Measurements from ENCODE around the gene PBXIP1. TPM values are rescaled to one million over a fixed set of nuclear protein-coding genes. Genes with fewer than 3 reads are reported as not detected.

PBXIP1 gene
- polyA plus RNA-seq, 1 donor (not counting 4 experiments of a cell fraction or from before 2014, with no cell fraction given), result 15.6 TPM

- Histone ChIP-seq H3K4me3 (ENCODE audit: control insufficient read depth in 2 of 3, extremely low read depth in 1 of 3, insufficient read depth in 2 of 3, low read depth in 1 of 3, low read length in 3 of 3) (no peak overlapping the region), H3K4me2 (ENCODE audit: control insufficient read depth, extremely low read depth, insufficient read depth, low read depth, low read length) (no peak overlapping the region), H3K9me1 (ENCODE audit: control insufficient read depth, extremely low read depth, insufficient read depth, low read length) (no peaks in the 10 kb centered on the region), H3K27ac (ENCODE audit: control insufficient read depth, insufficient read depth, low read length) (no peak overlapping the region), H3K79me2 (ENCODE audit: control insufficient read depth, insufficient read depth, low read length) (no peaks in the 10 kb centered on the region), H2AFZ (ENCODE audit: control insufficient read depth, low read length) (no peak overlapping the region), H3K4me1 (ENCODE audit: control insufficient read depth, extremely low read depth, insufficient read depth, low read length) (no peaks in the 10 kb centered on the region), H3K36me3 (ENCODE audit: control insufficient read depth in 2 of 2, extremely low read depth in 1 of 2, insufficient read depth in 2 of 2, low read length in 2 of 2) (no peaks in the 10 kb centered on the region), H3K9ac (ENCODE audit: control insufficient read depth, extremely low read depth, insufficient read depth, low read length) (no peak overlapping the region), H3K9me3 (ENCODE audit: control insufficient read depth, low read depth, low read length) (no peaks in the 10 kb centered on the region), H3K27me3 (ENCODE audit: control insufficient read depth, extremely low read depth, insufficient read depth, low read length) (no peaks in the 10 kb centered on the region), H4K20me1 (ENCODE audit: control insufficient read depth, extremely low read depth, insufficient read depth, low read length) (no peaks in the 10 kb centered on the region)
- DNase-seq (ENCODE audit: low read depth, low spot score) (no peak), FAIRE-seq (no peak)
- no peak for TF ChIP-seq EZH2 (IDR thresholded peaks at IDR 0.05; ENCODE audit: low read length)
- TF ChIP-seq, protein P1, sequence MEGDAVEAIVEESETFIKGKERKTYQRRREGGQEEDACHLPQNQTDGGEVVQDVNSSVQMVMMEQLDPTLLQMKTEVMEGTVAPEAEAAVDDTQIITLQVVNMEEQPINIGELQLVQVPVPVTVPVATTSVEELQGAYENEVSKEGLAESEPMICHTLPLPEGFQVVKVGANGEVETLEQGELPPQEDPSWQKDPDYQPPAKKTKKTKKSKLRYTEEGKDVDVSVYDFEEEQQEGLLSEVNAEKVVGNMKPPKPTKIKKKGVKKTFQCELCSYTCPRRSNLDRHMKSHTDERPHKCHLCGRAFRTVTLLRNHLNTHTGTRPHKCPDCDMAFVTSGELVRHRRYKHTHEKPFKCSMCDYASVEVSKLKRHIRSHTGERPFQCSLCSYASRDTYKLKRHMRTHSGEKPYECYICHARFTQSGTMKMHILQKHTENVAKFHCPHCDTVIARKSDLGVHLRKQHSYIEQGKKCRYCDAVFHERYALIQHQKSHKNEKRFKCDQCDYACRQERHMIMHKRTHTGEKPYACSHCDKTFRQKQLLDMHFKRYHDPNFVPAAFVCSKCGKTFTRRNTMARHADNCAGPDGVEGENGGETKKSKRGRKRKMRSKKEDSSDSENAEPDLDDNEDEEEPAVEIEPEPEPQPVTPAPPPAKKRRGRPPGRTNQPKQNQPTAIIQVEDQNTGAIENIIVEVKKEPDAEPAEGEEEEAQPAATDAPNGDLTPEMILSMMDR (optimal IDR thresholded peaks at IDR 0.05 in 1 of 3, IDR thresholded peaks at IDR 0.05 in 1 of 3, conservative IDR thresholded peaks at IDR 0.05 in 1 of 3; ENCODE audit: extremely low read depth in 1 of 3, insufficient read depth in 2 of 3, low read length in 3 of 3), result no peak
- dilution Hi-C loops (cut with MboI; ENCODE audit: extremely low pct_ligation_motif_present, low sequenced_read_pairs), result no loop called here
These were observed 54.3 kb downstream of the PBXIP1 start for GRCh38 chr1:154901591-154901990.

DNA sequence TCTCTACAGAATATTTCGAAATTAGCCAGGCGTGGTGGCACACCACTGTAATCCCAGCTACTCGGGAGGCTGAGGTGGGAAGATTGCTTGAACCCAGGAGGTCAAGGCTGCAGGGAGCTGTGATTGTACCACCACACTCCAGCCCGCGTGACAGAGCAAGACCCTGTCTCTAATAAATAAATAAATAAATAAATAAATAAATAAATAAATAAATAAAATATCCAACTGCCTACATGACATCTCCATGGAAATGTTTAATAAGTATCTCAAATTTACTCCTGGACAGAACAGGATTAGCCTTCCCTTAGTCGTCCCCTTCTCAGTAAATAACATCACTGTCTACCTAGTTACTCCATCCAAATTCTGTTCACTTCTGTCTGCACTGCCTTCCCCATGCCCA is 56.9 kb downstream of the PBXIP1 start:
- H3K9me3 ChIP-seq (ENCODE audit: control insufficient read depth, low read depth, low read length), result no peaks in the 10 kb centered on the region
- H3K9me1 ChIP-seq (ENCODE audit: control insufficient read depth, extremely low read depth, insufficient read depth, low read length), result no peaks in the 10 kb centered on the region
- dilution Hi-C loops (cut with MboI; ENCODE audit: extremely low pct_ligation_motif_present, low sequenced_read_pairs), result no loop called here
- no peak for DNase-seq (ENCODE audit: low read depth, low spot score)
- no peak for TF ChIP-seq EZH2 (IDR thresholded peaks at IDR 0.05; ENCODE audit: low read length)
- TF ChIP-seq, protein P1 (optimal IDR thresholded peaks at IDR 0.05 in 1 of 3, IDR thresholded peaks at IDR 0.05 in 1 of 3, conservative IDR thresholded peaks at IDR 0.05 in 1 of 3; ENCODE audit: extremely low read depth in 1 of 3, insufficient read depth in 2 of 3, low read length in 3 of 3), result no peak
- no peaks in the 10 kb centered on the region for H3K27me3 ChIP-seq (ENCODE audit: control insufficient read depth, extremely low read depth, insufficient read depth, low read length)
- no peak overlapping the region for H3K27ac ChIP-seq (ENCODE audit: control insufficient read depth, insufficient read depth, low read length)
- H4K20me1 ChIP-seq (ENCODE audit: control insufficient read depth, extremely low read depth, insufficient read depth, low read length), result no peaks in the 10 kb centered on the region
- H3K4me2 ChIP-seq (ENCODE audit: control insufficient read depth, extremely low read depth, insufficient read depth, low read depth, low read length), result no peak overlapping the region
- H2AFZ ChIP-seq (ENCODE audit: control insufficient read depth, low read length), result no peak overlapping the region
- no peaks in the 10 kb centered on the region for H3K79me2 ChIP-seq (ENCODE audit: control insufficient read depth, insufficient read depth, low read length)
- no peaks in the 10 kb centered on the region for H3K36me3 ChIP-seq (ENCODE audit: control insufficient read depth in 2 of 2, extremely low read depth in 1 of 2, insufficient read depth in 2 of 2, low read length in 2 of 2)
- no peak for FAIRE-seq
- no peak overlapping the region for H3K4me3 ChIP-seq (ENCODE audit: control insufficient read depth in 2 of 3, extremely low read depth in 1 of 3, insufficient read depth in 2 of 3, low read depth in 1 of 3, low read length in 3 of 3)
- no peak overlapping the region for H3K9ac ChIP-seq (ENCODE audit: control insufficient read depth, extremely low read depth, insufficient read depth, low read length)
- no peaks in the 10 kb centered on the region for H3K4me1 ChIP-seq (ENCODE audit: control insufficient read depth, extremely low read depth, insufficient read depth, low read length)
